Progenitor cell of endocrine pancreas (in vitro differentiated cells): Measurements from ENCODE around the gene TYROBP. TPM values are rescaled to one million over a fixed set of nuclear protein-coding genes. Genes with fewer than 3 reads are reported as not detected.

Experiments used
- DNase-seq: peaks from one replicate; pipeline ENCODE4 v3.0.0; 2021; ENCODE audit warnings: low spot score; ENCODE audit not compliant: unreplicated experiment
- H3K27ac Mint-ChIP-seq: 2 replicates; pipeline ENCODE4 v1.8.0; 2021; ENCODE audit warnings: mild to moderate bottlenecking, moderate library complexity, mixed read lengths
- H3K27me3 Mint-ChIP-seq: 2 replicates; pipeline ENCODE4 v1.8.0; 2021; ENCODE audit warnings: mixed read lengths
- H3K36me3 Mint-ChIP-seq: 2 replicates; pipeline ENCODE4 v1.8.0; 2022; ENCODE audit warnings: mixed read lengths; ENCODE audit not compliant: insufficient read depth
- H3K4me1 Mint-ChIP-seq: 2 replicates; pipeline ENCODE4 v1.8.0; 2021; ENCODE audit warnings: low read depth, mixed read lengths
- H3K4me3 Mint-ChIP-seq: 2 replicates; pipeline ENCODE4 v1.8.0; 2021; ENCODE audit warnings: low read depth, mild to moderate bottlenecking, moderate library complexity, mixed read lengths
- H3K9me3 Mint-ChIP-seq: 2 replicates; pipeline ENCODE4 v1.8.0; 2021; ENCODE audit warnings: low read depth, mixed read lengths
- CTCF ChIP-seq: fragments of 200-600 bp; sonication (generic); IDR thresholded peaks from one replicate; pipeline ENCODE4 v1.5.0; 2021; ENCODE audit warnings: antibody characterized with exemption, mild to moderate bottlenecking; ENCODE audit not compliant: unreplicated experiment
- total RNA-seq: library from RNA; stranded (reverse); gene quantifications from 2 replicates; pipeline ENCODE4 v1.2.1, GENCODE V29; 2021

Gene TYROBP
- total RNA-seq, 1 donor from 2014 or later: not detected

GRCh38 chr19:35902870-35903475 is 5.1 kb downstream of the TYROBP start:
- Mint-ChIP-seq H3K4me1 (peaks cover 15% of the 10 kb centered on the region), H3K27ac (no peak overlapping the region), H3K4me3 (peak overlapping the region; percentile 64), H3K27me3 (peaks cover 27% of the 10 kb centered on the region), H3K9me3 (no peaks in the 10 kb centered on the region), H3K36me3 (no peaks in the 10 kb centered on the region)
- no peak for TF ChIP-seq CTCF
- DNase-seq: no peak

- Mint-ChIP-seq H3K36me3 (no peaks in the 10 kb centered on the region), H3K9me3 (no peaks in the 10 kb centered on the region), H3K4me3 (peak within 1 kb of the TSS; percentile 64), H3K4me1 (peaks cover 15% of the 10 kb centered on the region), H3K27ac (no peak within 1 kb of the TSS), H3K27me3 (peaks cover 25% of the 10 kb centered on the region)
- no peak for DNase-seq
- no peak for TF ChIP-seq CTCF
Observed at GRCh38 chr19:35901854-35902661, 6.0 kb downstream of the TYROBP start, which contains the start of gene HCST. HCST (plus strand) TSS chr19:35902529; CDS start chr19:35902594, 65 bp downstream.

DNA sequence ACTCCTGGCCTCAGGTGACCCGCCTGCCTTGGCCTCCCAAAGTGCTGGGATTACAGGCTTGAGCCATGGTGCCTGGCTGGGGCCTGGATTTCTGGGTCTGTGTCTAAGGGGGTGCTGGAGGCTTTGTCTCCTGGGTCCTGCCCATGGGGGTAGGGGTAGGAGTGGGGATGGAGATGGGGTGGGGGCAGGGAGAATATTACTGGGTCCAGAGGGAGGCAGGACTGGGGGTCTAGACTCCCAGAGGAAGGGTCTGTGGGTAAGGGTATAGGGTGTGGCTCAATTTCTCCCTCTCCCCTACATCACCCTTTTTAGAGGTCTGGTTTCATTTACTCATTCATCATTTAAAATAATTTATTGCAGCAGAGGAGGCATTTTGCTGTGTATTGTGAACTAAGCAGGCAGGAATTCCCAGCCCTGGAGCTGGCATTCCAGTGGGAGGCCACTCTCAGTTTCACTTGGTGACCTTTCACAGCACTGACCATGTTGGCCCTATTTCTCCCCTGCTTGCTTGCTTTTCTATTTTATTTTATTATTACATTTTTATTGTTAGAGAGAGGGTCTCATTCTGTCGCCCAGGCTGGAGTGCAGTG is 6.9 kb downstream of the TYROBP start:
- Mint-ChIP-seq H3K36me3 (no peaks in the 10 kb centered on the region), H3K27me3 (peaks cover 25% of the 10 kb centered on the region), H3K9me3 (no peaks in the 10 kb centered on the region), H3K4me1 (peaks cover 15% of the 10 kb centered on the region), H3K4me3 (peak overlapping the region; percentile 88), H3K27ac (no peak overlapping the region)
- TF ChIP-seq CTCF: no peak
- DNase-seq: no peak

- H3K27me3 Mint-ChIP-seq: peaks cover 22% of the 10 kb centered on the region
- peak overlapping the region; percentile 88 for H3K4me3 Mint-ChIP-seq
- no peaks in the 10 kb centered on the region for H3K9me3 Mint-ChIP-seq
- no peaks in the 10 kb centered on the region for H3K36me3 Mint-ChIP-seq
- H3K27ac Mint-ChIP-seq: peak overlapping the region; percentile 84
- peaks cover 15% of the 10 kb centered on the region for H3K4me1 Mint-ChIP-seq
- no peak for TF ChIP-seq CTCF
- DNase-seq: peak; percentile 29
Observed at GRCh38 chr19:35899547-35900214, 8.4 kb downstream of the TYROBP start.

- H3K27me3 Mint-ChIP-seq: peaks cover 19% of the 10 kb centered on the region
- H3K4me1 Mint-ChIP-seq: peaks cover 13% of the 10 kb centered on the region
- H3K27ac Mint-ChIP-seq: no peak overlapping the region
- H3K4me3 Mint-ChIP-seq: peak overlapping the region; percentile 88
- H3K36me3 Mint-ChIP-seq: no peaks in the 10 kb centered on the region
- TF ChIP-seq CTCF: no peak
- no peak for DNase-seq
- H3K9me3 Mint-ChIP-seq: no peaks in the 10 kb centered on the region
Observed at GRCh38 chr19:35898499-35898809, 9.6 kb downstream of the TYROBP start.
